A673 (cell line): ENCODE measurements around the gene UTP3.

Experiments
- EZH2 ChIP-seq: fragments of 200-600 bp; sonication (generic); IDR thresholded peaks from 2 replicates; pipeline ENCODE4 v1.6.1; 2017; ENCODE audit warnings: borderline replicate concordance, low read depth, mild to moderate bottlenecking, mixed read lengths, antibody characterized with exemption, low read length; ENCODE audit not compliant: poor library complexity, severe bottlenecking
- TF ChIP-seq, protein P1 (sequence below): fragments of 300-800, 200-600 bp; sonication (generic); conservative IDR thresholded peaks from 2 replicates; pipeline ENCODE4 v1.5.1; 2017; ENCODE audit warnings: low read depth, mild to moderate bottlenecking, antibody characterized with exemption, low read length, moderate library complexity, mixed read lengths

DNA sequence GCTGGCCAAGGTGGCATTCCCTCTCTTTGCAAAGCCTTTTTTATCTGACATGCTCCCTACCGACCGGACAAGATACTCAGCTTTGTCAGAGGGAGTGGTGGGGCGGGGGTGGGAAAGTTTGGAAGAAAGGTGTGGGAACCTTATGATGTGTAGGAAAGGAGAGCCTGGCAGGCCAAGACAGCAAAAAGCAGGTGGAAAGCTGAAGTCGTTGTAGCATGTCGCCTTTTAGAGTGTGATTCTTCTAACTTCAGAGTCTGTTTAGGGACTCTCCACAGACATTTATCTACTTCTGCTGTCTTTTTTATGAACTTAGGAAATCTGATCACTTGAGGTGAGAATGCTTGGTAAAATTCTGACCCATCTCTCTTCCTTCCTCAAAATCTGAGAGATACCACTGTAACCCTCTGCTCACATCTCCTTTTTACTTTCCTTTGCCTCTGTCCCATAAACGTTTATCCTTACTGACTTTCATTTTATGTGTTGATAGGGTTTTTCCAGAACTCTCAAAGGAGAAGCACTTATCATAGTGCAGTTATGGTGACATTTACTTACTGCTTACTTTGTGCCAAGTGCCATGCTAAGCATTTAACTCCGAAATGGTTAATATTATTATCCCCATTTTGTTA, 25.2 kb downstream of the UTP3 start:
- TF ChIP-seq, protein P1, sequence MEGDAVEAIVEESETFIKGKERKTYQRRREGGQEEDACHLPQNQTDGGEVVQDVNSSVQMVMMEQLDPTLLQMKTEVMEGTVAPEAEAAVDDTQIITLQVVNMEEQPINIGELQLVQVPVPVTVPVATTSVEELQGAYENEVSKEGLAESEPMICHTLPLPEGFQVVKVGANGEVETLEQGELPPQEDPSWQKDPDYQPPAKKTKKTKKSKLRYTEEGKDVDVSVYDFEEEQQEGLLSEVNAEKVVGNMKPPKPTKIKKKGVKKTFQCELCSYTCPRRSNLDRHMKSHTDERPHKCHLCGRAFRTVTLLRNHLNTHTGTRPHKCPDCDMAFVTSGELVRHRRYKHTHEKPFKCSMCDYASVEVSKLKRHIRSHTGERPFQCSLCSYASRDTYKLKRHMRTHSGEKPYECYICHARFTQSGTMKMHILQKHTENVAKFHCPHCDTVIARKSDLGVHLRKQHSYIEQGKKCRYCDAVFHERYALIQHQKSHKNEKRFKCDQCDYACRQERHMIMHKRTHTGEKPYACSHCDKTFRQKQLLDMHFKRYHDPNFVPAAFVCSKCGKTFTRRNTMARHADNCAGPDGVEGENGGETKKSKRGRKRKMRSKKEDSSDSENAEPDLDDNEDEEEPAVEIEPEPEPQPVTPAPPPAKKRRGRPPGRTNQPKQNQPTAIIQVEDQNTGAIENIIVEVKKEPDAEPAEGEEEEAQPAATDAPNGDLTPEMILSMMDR = no peak
- TF ChIP-seq EZH2 = no peak
